H1 (cell line): ENCODE results near the gene CDC73. TPM values are rescaled to one million over a fixed set of nuclear protein-coding genes. Genes with fewer than 3 reads are reported as not detected.

ENCODE experiments used
- CTCF ChIA-PET: fragments of 300-600 bp; sonication (Branson Sonifier 250); formaldehyde crosslinking; loops from one replicate; lab custom pipeline; 2021; ENCODE audit not compliant: partially characterized antibody; lab: Charles Lee
- POLR2A ChIA-PET: fragments of 300-600 bp; sonication (Branson Sonifier 250); formaldehyde crosslinking; loops from one replicate; lab custom pipeline; 2021; ENCODE audit warnings: inconsistent platforms; ENCODE audit not compliant: partially characterized antibody; lab: Charles Lee
- DNase-seq, 2 experiments: peaks; one replicate each; pipeline versions ENCODE4 v3.0.0 to v3.0.0-alpha.2; 2010 to 2022; ENCODE audit warnings: low spot score in 2 of 2, low read depth in 1 of 2, mixed read lengths in 1 of 2
- FAIRE-seq: peaks from 2 replicates; lab custom pipeline; 2011; peaks lifted over from hg19 to GRCh38; lab: Jason Lieb, UNC
- H2AFZ ChIP-seq: 2 replicates; pipeline ENCODE4 v1.8.1; 2012; ENCODE audit warnings: low read length, inconsistent platforms
- H2AK5ac ChIP-seq: 2 replicates; pipeline ENCODE4 v1.6.1; 2013; ENCODE audit warnings: low read depth, low read length
- H2BK120ac ChIP-seq: replicated peaks from 2 replicates; pipeline ENCODE3; 2013; ENCODE audit warnings: low read depth, low read length, inconsistent platforms
- H2BK12ac ChIP-seq: 2 replicates; pipeline ENCODE4 v1.6.1; 2013; ENCODE audit warnings: low read depth, low read length
- H2BK15ac ChIP-seq: 2 replicates; pipeline ENCODE4 v1.6.1; 2013; ENCODE audit warnings: low read length
- H2BK20ac ChIP-seq: 2 replicates; pipeline ENCODE4 v1.6.1; 2013; ENCODE audit warnings: low read length
- H2BK5ac ChIP-seq: 2 replicates; pipeline ENCODE4 v1.6.1; 2013; ENCODE audit warnings: low read depth, low read length
- H3K14ac ChIP-seq: 2 replicates; pipeline ENCODE4 v1.6.1; 2013; ENCODE audit warnings: inconsistent platforms; ENCODE audit not compliant: insufficient read length
- H3K18ac ChIP-seq: 2 replicates; pipeline ENCODE4 v1.6.1; 2013; ENCODE audit warnings: low read length; ENCODE audit errors: extremely low read depth
- H3K23ac ChIP-seq: 2 replicates; pipeline ENCODE4 v1.6.1; 2013; ENCODE audit warnings: inconsistent platforms; ENCODE audit not compliant: insufficient read length
- H3K23me2 ChIP-seq: 2 replicates; pipeline ENCODE4 v1.6.1; 2013; ENCODE audit warnings: low read depth, low read length
- H3K27ac ChIP-seq: 2 replicates; pipeline ENCODE4 v1.6.1; 2011; ENCODE audit warnings: low read depth, low read length, inconsistent platforms
- H3K27me3 ChIP-seq, 4 experiments: replicated peaks in 1 of 4; 1 replicate in 1 of 4; 2 replicates in 3 of 4; pipeline versions ENCODE4 v1.6.1 to v1.8.1; 2011 to 2013; ENCODE audit warnings: low read length in 3 of 4, mild to moderate bottlenecking in 3 of 4, inconsistent platforms in 2 of 4, mixed read lengths in 2 of 4, moderate library complexity in 1 of 4; ENCODE audit not compliant: control insufficient read depth in 3 of 4, insufficient read depth in 3 of 4; ENCODE audit errors: extremely low read depth in 1 of 4
- H3K36me3 ChIP-seq, 4 experiments: 2 replicates each; pipeline versions ENCODE4 v1.6.1 to v1.8.1; 2011 to 2013; ENCODE audit warnings: mild to moderate bottlenecking in 4 of 4, low read length in 3 of 4, moderate library complexity in 2 of 4, control low read depth in 1 of 4, inconsistent platforms in 1 of 4; ENCODE audit not compliant: insufficient read depth in 4 of 4, control insufficient read depth in 2 of 4
- H3K4ac ChIP-seq: replicated peaks from 2 replicates; pipeline ENCODE3; 2013; ENCODE audit warnings: low read length, low read depth, mixed read lengths, inconsistent platforms; ENCODE audit not compliant: insufficient read length
- H3K4me1 ChIP-seq, 4 experiments: replicated peaks in 1 of 4; 1 replicate in 1 of 4; 2 replicates in 3 of 4; pipeline versions ENCODE4 v1.6.1 to v1.8.1; 2011 to 2013; ENCODE audit warnings: low read length in 3 of 4, inconsistent platforms in 2 of 4, mixed read lengths in 1 of 4; ENCODE audit not compliant: insufficient read depth in 4 of 4, control insufficient read depth in 3 of 4
- H3K4me2 ChIP-seq, 2 experiments: 2 replicates each; pipeline versions ENCODE4 v1.6.1 to v1.8.1; 2011 to 2013; ENCODE audit warnings: low read depth in 2 of 2, low read length in 2 of 2, control low read depth in 1 of 2, inconsistent platforms in 1 of 2, mild to moderate bottlenecking in 1 of 2; ENCODE audit not compliant: insufficient read depth in 1 of 2
- H3K4me3 ChIP-seq, 4 experiments: fragments of 200-600, 300-600 bp in 1 of 4; sonication (generic), shearing (Covaris generic), sonication (Bioruptor Twin) in 1 of 4; 2 replicates each; pipeline versions ENCODE4 v1.5.1 to v1.8.1; 2011 to 2016; ENCODE audit warnings: low read length in 4 of 4, low read depth in 3 of 4, control low read depth in 2 of 4, inconsistent platforms in 2 of 4, mild to moderate bottlenecking in 2 of 4, mixed read lengths in 1 of 4, moderate library complexity in 1 of 4; ENCODE audit not compliant: insufficient read depth in 2 of 4; ENCODE audit errors: extremely low read depth in 1 of 4
- H3K56ac ChIP-seq: replicated peaks from 2 replicates; pipeline ENCODE3; 2013; ENCODE audit warnings: low read depth, mild to moderate bottlenecking, mixed read lengths, low read length, inconsistent platforms; ENCODE audit not compliant: insufficient read length
- H3K79me1 ChIP-seq: 2 replicates; pipeline ENCODE4 v1.6.1; 2013; ENCODE audit warnings: low read depth, low read length, control low read depth
- H3K79me2 ChIP-seq, 2 experiments: 2 replicates each; pipeline versions ENCODE4 v1.6.1 to v1.8.1; 2012 to 2013; ENCODE audit warnings: low read length in 2 of 2, mild to moderate bottlenecking in 2 of 2, inconsistent platforms in 1 of 2; ENCODE audit not compliant: insufficient read depth in 2 of 2, control insufficient read depth in 1 of 2
- H3K9ac ChIP-seq, 4 experiments: replicated peaks in 1 of 4; 1 replicate in 1 of 4; 2 replicates in 3 of 4; pipeline versions ENCODE4 v1.6.1 to v1.8.1; 2011 to 2013; ENCODE audit warnings: low read depth in 3 of 4, low read length in 3 of 4, control low read depth in 2 of 4, mild to moderate bottlenecking in 2 of 4, moderate library complexity in 2 of 4, inconsistent platforms in 1 of 4; ENCODE audit errors: extremely low read depth in 1 of 4
- H3K9me3 ChIP-seq, 2 experiments: 2 replicates each; pipeline versions ENCODE4 v1.6.1 to v1.8.1; 2012 to 2013; ENCODE audit warnings: mild to moderate bottlenecking in 2 of 2, moderate library complexity in 2 of 2, control low read depth in 1 of 2, inconsistent platforms in 1 of 2, low read depth in 1 of 2, low read length in 1 of 2, mixed read lengths in 1 of 2; ENCODE audit not compliant: insufficient read depth in 2 of 2
- H4K20me1 ChIP-seq, 2 experiments: replicated peaks in 1 of 2; 2 replicates each; pipeline versions ENCODE3 to v1.8.1; 2011 to 2013; ENCODE audit warnings: inconsistent platforms in 2 of 2, low read length in 2 of 2, mild to moderate bottlenecking in 1 of 2; ENCODE audit not compliant: insufficient read depth in 2 of 2, control insufficient read depth in 1 of 2
- H4K5ac ChIP-seq: 2 replicates; pipeline ENCODE4 v1.6.1; 2013; ENCODE audit warnings: low read length, low read depth, mixed read lengths, inconsistent platforms; ENCODE audit not compliant: insufficient read length
- H4K8ac ChIP-seq: 2 replicates; pipeline ENCODE4 v1.8.0; 2013; ENCODE audit warnings: mild to moderate bottlenecking, moderate library complexity, low read length, inconsistent platforms; ENCODE audit not compliant: insufficient read depth; ENCODE audit errors: extremely low read depth
- H4K91ac ChIP-seq: replicated peaks from 2 replicates; pipeline ENCODE3; 2013; ENCODE audit warnings: low read length, mixed read lengths, inconsistent platforms; ENCODE audit not compliant: insufficient read length
- EGR1 ChIP-seq: IDR thresholded peaks from 2 replicates; pipeline ENCODE4 v1.6.1; 2011; ENCODE audit warnings: low read depth, low read length, borderline replicate concordance
- RXRA ChIP-seq: IDR thresholded peaks from 2 replicates; pipeline ENCODE4 v1.6.1; 2011; ENCODE audit warnings: low read depth, mild to moderate bottlenecking, low read length, moderate library complexity; ENCODE audit not compliant: insufficient read depth
- SAP30 ChIP-seq: fragments of 300-600 bp; sonication (generic); IDR thresholded peaks from 2 replicates; pipeline ENCODE4 v1.7.1; 2012; ENCODE audit warnings: low read length, moderate library complexity, mild to moderate bottlenecking, inconsistent platforms; ENCODE audit not compliant: insufficient read depth, insufficient replicate concordance
- WGBS, 2 experiments: shearing (Covaris generic) in 1 of 2; methylation state at CpG; one replicate each; pipeline versions ENCODE4 v1.1.6 to v1.1.7; 2013 to 2015; ENCODE audit warnings: low lambda C conversion rate in 2 of 2, mixed read lengths in 2 of 2, inconsistent platforms in 1 of 2, low coverage in 1 of 2, missing lambda C conversion rate in 1 of 2; ENCODE audit not compliant: insufficient replicate concordance in 2 of 2, insufficient coverage in 1 of 2, insufficient read length in 1 of 2; ENCODE audit errors: extremely low coverage in 1 of 2, missing lambda C conversion rate in 1 of 2; 5-methylcytosine and 5-hydroxymethylcytosine counted together
- polyA plus RNA-seq, 7 experiments: library from polyadenylated mRNA; depleted of rRNA in 3 of 7; stranded (reverse) in 5 of 7; unstranded in 2 of 7; fragments of >200 nt in 5 of 7; fragments of 200-250 nt in 2 of 7; gene quantifications; 1 replicate in 5 of 7; 2 replicates in 1 of 7; 4 replicates in 1 of 7; pipeline versions ENCODE4 v1.2.1 to v1.2.3, GENCODE V29; 2011 to 2013; ENCODE audit warnings: missing spikeins in 2 of 7, mixed read lengths in 2 of 7
- total RNA-seq: library from RNA; stranded (reverse); fragmentation: NEBNext Ultra II Directional; extraction: Animal tissue kit (Norgen Biotek cat#: 25700); gene quantifications from 2 replicates; pipeline ENCODE4 v1.2.1, GENCODE V29; 2021
- TF ChIP-seq, protein P1 (sequence below): IDR thresholded peaks from 2 replicates; pipeline ENCODE4 v1.6.1; 2012; ENCODE audit warnings: inconsistent platforms

The CDC73 gene
- total and polyA plus RNA-seq, 2 of the 8 experiments (the other 6 are each of a cell fraction or from before 2014, with no cell fraction given), result 9.8 to 64.0 TPM

DNA sequence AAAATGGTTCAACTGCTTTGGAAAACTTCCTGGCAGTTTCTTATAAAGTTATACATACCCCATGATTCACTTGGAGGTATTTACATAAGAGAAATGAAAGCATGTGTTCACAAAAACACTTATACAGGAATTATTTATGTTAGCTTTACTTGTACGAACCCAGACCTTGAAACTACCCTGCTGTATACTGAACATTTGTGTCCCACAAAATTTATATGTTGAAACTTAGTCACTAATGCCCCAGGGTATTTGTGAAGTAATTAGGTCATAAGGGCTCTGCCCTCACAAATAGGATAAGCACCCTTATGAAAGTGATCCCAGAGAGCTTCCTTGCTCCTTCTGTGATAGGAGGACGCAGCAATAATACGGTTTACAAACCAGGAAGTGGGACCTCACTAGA lies 107.3 kb downstream of the CDC73 start:
- Histone ChIP-seq H2BK120ac (no peak overlapping the region), H2BK12ac (no peak overlapping the region), H3K9ac (no peak overlapping the region), H2BK15ac (no peak overlapping the region), H4K8ac (no peak overlapping the region), H3K79me2 (peaks cover 0 to 16% of the 10 kb centered on the region in 2 experiments; a peak in 2 of 4 replicates), H3K4me1 (no peaks in the 10 kb centered on the region), H2AK5ac (no peak overlapping the region), H4K20me1 (peaks cover 0 to 2% of the 10 kb centered on the region in 2 experiments), H3K14ac (no peak overlapping the region), H3K4me3 (no peak overlapping the region), H4K5ac (no peak overlapping the region), H3K79me1 (no peaks in the 10 kb centered on the region), H3K9me3 (no peaks in the 10 kb centered on the region), H3K36me3 (peaks cover 0 to 7% (median 0%) of the 10 kb centered on the region in 4 experiments; a peak in 1 of 8 replicates), H3K23ac (no peak overlapping the region), H2BK5ac (no peak overlapping the region), H3K27ac (no peak overlapping the region), H2AFZ (no peak overlapping the region), H3K4me2 (no peak overlapping the region), H3K4ac (no peak overlapping the region), H2BK20ac (no peak overlapping the region)
- WGBS, 2 experiments, result 92% methylated on average over 3 of the region's 3 CpGs; no CpG with 5 or more reads in 1 of the 2 experiments
- CTCF ChIA-PET, result no interaction called here
- POLR2A ChIA-PET, result no interaction called here
- no peak for DNase-seq
- TF ChIP-seq EGR1 (no peak), SAP30 (no peak), RXRA (no peak)
- TF ChIP-seq, protein P1, sequence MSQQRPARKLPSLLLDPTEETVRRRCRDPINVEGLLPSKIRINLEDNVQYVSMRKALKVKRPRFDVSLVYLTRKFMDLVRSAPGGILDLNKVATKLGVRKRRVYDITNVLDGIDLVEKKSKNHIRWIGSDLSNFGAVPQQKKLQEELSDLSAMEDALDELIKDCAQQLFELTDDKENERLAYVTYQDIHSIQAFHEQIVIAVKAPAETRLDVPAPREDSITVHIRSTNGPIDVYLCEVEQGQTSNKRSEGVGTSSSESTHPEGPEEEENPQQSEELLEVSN, result no peak
- TF ChIP-seq, all 59 proteins: peak for 0
- H3K27me3 ChIP-seq, result no peaks in the 10 kb centered on the region
- H3K56ac ChIP-seq, result no peak overlapping the region
- no peak for FAIRE-seq
- no peaks in the 10 kb centered on the region for H3K23me2 ChIP-seq
- no peak overlapping the region for H4K91ac ChIP-seq
- H3K18ac ChIP-seq, result no peak overlapping the region
